COLO829 (cell line): ENCODE data around the gene TBC1D10A.

Source experiments
- DNase-seq: peaks from one replicate; pipeline ENCODE4 v3.0.0; 2012; ENCODE audit warnings: low spot score

Gene TBC1D10A

DNA sequence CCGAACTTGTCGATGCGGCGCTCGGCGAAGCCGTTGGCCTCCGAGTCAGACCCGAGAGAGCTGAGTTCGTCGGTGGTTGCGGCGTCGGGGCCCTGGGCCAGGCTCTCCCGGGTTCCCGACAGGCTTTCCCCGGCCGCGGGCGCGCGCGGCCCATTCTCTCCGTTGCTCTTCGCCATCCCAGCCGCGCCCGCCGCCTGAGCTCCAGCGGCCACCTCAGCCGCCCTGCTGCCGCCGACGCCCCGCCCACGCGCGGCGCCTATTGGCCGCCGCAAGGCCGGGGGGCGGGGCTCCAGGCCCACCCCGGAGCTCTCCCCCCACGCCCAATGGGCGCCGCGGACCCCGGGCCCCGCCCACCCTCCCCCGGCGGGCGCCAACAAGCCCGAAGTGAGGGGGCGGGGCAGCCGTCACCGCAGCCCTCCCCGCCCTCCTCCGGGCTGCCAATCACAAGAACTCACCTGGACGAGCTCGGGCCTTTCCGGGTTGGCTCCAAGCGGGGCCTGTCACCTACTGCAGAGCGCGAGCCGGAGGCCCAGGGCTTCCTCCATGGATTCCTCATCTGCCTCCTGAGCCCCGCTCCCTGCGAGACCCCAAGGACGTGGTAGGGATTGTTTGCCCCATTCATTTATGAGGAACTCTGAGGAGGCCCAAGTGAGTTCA is at the start of gene TBC1D10A:
Gene TBC1D10A, minus strand, starts transcription at position 236 of the 657 bp plus-strand sequence. Its CDS starts 60 bp downstream, at position 176.
- DNase-seq: peak; percentile 97

DNA sequence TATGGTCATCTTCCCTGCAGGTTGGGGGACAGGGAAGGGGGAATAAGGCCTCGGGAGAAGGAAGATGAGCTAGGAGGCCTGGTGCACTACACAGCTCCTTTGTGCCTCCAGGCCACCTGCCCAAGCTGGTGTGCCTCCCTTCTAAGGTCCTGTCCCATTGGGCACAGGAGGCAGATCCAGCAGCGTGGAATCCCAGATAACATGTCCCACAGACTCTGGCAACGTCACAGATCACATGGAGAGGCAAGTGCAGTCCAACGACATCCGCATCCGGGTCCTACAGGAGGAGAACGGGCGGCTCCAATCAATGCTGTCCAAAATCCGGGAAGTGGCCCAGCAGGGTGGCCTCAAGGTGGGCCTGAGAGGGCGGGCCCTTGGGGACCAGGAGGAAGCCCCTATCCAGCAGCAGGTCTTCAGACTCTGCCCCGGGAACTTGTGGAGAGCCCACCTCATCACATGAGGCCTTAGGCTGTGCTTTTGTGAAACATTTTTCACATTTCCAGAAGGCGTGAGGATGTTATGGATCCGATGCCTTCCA is 48.6 kb upstream of the TBC1D10A start:
- DNase-seq: no peak

GRCh38 chr22:30373331-30374325 is 46.9 kb upstream of the TBC1D10A start:
- no peak for DNase-seq

GRCh38 chr22:30372915-30373314 is 46.2 kb upstream of the TBC1D10A start:
- no peak for DNase-seq

DNA sequence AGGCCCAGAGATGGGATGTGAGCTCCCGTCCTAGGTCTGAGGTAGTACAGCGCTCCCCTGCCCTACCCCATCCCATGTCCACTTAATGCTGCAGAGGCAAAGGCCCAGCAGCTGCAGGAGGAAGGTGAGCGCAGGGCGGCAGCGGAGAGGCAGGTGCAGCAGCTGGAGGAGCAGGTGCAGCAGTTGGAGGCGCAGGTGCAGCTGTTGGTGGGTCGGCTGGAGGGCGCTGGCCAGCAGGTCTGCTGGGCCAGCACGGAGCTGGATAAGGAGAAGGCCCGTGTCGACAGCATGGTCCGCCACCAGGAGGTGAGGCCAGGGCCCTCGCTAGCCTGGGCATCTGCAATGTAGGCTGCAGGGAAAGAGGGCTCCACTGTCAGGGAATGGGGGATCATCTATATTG is 45.2 kb upstream of the TBC1D10A start:
- DNase-seq: no peak

DNA sequence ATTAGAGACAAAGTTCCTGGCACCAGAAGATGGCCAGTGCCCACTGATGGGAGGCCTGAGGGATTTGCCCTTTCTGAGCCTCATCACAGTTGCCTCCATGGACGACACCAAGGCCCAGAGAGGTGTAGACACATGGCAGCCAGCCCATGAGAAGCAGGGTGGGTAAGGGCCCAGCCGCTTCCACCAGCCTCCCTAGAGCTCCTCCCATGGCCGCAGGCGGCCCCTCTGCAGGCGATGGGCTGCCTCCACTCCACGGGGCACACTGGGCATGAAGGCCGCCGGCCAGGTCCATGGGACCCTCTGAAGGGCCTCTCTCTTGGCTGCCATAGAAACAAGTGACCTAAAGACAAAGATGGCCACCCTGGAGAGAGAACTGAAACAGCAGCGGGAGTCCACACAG is 44.6 kb upstream of the TBC1D10A start:
- DNase-seq: no peak

GRCh38 chr22:30370641-30371230 is 44.0 kb upstream of the TBC1D10A start:
- DNase-seq: no peak

DNA sequence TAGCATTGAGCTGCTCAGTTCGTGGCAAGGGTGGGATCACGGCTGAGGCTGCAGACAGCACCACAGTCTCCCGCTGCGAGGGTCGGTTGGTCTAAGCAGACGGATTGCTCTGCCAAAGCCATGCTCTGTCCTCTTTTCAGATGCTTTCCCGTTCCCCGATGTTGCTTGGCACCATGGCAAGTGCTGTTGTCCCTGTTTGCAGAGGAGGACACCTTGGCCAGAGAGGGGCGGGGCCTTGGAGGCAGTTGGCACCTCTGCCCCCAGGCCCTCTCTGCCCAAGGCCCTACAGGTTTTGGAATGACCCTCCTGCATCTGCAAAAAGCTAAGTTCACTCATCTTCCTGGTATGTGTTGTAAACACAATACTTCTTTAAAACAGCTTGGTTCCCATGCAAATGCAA is 41.7 kb upstream of the TBC1D10A start:
- no peak for DNase-seq

DNA sequence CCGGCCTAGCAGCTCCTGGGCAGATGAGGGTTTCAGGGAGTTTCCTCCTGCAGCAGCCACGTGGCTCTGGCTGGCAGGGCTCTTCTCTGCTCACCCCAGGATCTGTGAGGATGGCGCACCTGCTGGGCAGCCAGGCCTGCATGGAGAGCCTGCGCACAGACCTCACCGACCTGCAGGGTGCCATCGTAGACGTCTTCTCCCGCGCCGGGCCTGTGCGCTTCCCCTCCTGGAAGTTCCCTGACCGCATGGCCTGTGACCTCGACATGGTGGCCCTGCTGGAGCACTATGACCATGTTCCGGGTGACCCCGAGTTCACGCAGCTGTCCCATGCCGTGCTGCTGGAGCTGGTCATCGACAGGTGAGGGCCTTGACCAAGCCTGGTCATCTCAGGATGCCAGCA is 39.1 kb upstream of the TBC1D10A start:
- no peak for DNase-seq

GRCh38 chr22:30362651-30363281 is 36.0 kb upstream of the TBC1D10A start:
- no peak for DNase-seq

DNA sequence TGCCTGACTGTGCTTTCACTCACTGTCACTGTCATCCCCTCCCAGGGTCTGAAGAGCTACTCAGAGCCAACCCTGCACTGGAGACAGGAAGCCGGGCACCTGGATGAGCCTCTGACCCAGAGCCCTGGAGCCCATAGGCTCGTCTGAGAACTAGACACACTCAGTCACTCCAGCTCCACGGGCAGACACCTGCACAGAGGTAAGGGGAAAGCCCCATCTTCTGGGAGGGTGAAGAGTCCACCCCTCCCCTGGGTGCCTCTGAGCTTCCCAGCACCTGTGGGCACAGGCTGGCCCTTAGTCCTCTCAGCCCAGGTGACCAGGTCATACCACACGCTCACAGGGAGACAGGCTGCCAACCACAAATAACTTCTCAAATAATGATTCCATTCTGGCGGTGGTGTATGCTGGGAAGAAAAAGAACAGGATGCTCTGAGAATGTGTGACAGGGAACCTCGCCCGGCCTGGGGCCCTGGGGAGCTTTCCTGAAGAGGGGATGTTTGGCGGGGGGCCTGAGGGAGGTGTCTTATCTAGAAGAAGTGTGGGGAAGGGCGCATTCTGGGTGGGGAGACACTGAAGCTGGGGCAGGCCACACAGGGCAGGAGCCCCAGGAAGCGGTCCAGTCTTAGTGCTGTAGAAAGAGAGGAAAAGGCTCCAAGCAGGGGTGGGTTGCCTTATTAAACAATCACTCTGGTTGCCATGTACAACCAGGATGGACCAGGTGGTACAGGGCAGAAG is 35.3 kb upstream of the TBC1D10A start:
- no peak for DNase-seq

DNA sequence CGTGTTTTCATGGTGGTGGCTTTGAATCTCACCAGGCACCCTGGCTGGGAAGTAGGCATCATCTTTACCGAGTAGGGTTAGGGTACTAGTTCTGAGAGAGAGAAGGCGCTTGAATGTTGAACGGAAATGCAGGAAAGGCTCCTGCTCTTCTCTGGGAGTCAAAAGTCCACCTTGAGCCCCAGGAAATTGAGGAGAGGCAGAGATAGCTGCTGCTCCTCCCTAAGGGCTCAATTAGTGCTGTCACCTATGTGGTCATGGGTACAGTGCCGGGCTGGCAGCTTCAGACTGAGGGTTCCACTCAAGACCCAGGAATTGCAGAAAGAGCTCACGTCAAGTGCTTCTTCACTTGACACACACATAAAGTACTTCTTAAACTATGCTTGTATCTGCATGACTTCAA is 31.8 kb upstream of the TBC1D10A start:
- no peak for DNase-seq

GRCh38 chr22:30357650-30358215 is 31.0 kb upstream of the TBC1D10A start:
- no peak for DNase-seq

DNA sequence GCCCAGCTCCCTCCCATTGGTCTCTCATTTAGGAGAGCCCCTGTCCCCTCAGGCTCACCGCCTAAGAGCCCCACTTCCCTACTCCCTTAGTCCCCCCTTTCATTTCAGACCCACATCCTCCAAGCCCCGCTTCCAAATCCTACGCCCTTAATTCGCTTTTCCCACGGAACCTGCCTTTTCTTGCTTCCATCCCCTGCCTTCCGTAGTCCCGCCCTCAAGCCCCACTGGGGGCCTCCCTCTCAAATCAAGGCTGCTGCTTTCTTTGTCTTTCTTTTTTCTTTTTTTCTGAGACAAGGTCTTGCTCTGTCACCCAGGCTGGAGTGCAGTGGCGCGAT is 30.5 kb upstream of the TBC1D10A start:
- peak; percentile 48 for DNase-seq

- peak; percentile 88 for DNase-seq
Measured at GRCh38 chr22:30356449-30357235, 29.9 kb upstream of the TBC1D10A start, which contains the start of the genes CCDC157 and SF3A1. TSS of gene CCDC157 (plus strand) at chr22:30357007. CDS start at chr22:30366001, 8,994 bp downstream. TSS of gene SF3A1 (minus strand) at chr22:30356894. CDS start at chr22:30356792, 102 bp downstream.

DNA sequence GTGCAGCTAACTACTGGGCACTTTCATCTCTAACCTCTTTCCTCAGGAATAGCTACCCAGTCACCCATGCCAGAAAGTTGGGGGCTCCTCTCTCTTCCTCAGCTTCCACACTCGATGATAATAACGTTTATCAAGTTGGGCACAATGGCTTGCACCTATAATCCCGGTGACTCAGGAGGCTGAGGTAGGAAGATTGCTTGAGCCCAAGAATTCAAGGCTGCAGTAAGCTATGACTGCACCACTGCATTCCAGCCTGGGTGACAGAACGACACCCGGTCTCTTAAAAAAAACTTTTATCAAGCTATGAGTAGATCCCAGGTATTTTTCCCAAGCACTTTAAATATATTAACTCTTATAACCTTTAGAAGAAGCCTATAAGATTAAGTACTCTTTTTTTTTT is 27.9 kb upstream of the TBC1D10A start:
- no peak for DNase-seq

- no peak for DNase-seq
Measured at GRCh38 chr22:30351226-30351625, 24.5 kb upstream of the TBC1D10A start.

DNA sequence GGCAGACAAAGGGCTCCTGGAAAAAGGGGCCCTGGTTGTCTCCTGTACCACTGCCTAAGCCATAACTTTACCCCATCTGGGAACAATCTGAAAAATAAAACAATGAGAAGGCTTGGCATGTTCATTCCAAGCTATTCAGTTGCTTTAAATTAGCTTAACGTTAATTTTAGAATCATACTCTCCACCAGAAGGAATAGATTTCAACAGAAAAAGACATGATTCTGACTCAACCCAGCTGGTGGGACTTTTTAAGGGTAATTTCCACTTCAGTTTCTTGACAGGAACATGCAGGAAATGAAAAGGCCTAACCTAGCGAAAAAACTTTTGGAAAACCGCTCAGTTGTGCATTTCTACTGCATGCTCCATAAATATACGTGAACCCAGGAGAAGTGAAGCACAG is 22.1 kb upstream of the TBC1D10A start:
- no peak for DNase-seq

GRCh38 chr22:30348404-30348803 is 21.7 kb upstream of the TBC1D10A start:
- DNase-seq: no peak

DNA sequence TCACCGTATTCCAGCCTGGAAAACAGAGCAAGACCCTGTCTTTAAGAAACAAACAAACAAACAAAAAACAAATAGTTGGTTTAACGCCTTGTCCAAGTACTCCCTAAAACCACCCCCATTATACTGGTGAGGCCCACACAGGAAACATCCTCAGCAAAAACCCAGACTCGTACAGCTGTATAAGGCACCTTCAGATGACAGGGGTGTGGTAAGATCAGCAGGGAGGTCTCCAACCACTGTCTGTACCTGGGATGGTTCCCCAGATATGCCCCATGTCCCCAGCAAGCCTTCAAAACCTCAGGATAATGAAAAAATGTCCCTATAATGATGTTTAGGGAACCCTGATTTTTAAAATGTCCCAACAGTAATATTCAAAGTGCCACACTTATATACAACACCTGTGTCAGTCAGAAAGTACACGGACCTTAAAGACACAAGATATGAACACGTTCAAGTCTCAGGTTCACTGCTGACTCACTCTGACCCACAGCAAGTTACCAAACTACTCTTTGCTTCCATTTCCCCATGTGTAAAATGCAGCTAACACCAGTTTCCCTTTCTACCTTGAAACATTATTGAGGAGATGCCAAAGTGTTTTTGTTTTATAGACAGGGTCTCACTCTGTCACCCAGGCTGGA is 20.6 kb upstream of the TBC1D10A start:
- no peak for DNase-seq
